HG02840 (cell line): Measurements from ENCODE around the gene LASP1.

Source experiments
- ATAC-seq: cut with Tn5 transposase; IDR thresholded peaks from one replicate; pipeline ENCODE4 v1.9.1; 2021; ENCODE audit warnings: mild to moderate bottlenecking, moderate library complexity, moderate number of reproducible peaks; ENCODE audit not compliant: unreplicated experiment, low FRiP score

LASP1 gene

DNA sequence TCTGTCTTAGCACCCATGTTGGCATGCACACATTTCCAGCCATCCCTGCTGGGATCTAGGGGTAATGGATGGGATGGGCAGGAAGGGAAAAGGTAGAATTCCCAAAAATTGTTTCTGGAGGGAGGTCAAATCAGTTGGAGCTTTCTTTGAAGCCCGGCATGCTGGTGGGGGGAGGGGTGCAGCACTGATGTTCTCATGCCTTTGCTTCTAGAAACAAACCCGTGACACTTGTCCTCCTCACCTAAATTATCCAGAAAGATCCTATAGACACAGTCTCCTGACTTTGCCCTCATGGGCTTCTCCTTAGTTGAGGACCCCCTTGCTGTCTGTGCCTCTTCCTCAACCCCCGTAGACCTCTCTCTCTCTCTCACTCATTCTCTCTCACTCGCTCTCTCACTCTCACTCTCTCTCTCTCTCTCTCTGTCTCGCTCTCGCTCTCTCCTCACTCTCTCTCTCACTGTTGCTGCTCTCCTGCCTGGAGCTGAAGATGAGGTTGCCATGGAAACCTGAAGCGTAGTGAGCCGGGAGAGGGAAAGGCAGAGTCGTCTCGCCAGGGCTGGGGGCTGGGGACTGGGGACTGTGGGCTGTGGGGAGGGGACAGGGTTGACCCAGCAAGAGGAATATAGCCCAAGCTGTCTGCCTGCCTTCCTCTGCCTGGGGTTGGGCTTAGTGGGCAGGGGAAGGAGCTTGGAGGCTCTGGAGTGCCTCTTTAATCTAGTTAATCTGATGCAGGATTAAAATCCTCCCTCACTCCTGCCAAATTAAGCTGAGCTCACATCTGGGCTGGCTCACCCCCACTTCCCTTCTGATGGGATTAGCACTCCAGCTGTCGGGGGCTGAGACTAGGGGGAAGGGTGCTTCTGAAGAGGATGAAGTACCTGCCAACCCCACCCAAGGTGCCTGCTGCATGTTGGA, 16.1 kb downstream of the LASP1 start:
- no peak for ATAC-seq

DNA sequence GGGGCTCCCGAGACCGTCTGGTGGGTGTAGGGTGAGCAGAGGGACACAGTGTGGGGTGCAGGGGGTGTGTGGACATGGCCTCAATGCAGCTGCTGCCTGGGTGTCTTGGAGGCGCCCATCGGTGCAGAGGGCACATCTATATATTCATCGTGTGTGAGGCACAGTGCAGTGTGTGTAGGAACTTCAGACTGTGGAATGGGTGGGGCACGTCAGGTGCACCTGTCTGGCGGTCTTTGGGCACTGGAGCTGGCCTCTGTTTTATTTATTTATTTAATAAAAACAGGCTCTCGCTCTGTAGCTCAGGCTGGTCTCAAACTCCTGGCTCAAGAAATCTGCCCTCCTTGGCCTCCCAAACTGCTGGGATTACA, 16.8 kb downstream of the LASP1 start:
- ATAC-seq: no peak

DNA sequence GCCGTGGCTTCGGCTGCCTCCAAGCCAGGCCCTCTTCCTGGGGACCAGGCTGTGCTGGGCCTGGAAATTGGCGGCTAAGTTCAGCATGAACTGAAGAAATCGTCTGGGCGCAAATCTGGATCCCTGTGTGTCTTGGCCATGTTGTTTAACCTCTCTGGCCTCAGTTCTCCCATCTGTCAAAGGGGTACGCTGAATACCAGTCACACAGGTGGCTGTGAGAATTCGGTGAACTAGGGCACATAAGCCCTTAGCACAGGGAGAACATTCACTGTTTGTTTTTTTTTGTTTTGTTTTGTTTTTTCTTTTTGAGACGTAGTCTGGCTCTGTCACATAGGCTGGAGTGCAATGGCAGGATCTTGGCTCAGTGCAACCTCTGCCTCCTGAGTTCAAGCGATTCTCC, 19.0 kb downstream of the LASP1 start:
- no peak for ATAC-seq

DNA sequence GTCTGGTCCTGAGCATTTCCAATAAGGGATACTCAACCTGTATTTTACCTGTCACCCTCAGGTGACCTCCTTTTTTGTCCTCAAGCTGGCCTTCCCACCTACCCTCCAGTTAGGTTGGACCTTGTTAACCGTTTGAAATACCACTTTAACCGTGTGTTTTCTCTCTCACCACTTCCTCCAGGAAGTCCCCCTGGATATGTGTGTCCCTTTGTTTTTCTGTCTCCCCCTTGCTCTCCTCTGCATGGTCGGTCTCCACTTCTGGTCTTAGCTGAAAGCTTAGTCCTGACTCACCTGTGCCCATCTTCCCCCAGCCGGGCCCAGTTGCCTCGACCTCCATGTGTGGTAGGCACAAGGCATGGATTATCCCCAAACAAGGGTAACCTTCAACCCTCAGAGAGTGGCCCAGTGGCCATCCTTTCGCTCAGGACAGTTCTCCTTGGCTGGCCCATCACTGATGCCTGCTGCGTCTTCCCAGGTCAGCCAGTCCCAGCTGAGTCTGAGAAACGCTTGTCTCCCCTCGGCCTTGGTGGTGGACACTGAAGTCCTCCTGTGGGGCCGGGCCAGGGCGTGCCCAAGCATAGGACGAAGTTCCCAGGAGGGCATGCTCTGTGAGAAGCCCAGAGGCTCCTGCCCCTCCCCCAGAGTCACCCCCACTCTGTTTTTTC, 20.0 kb downstream of the LASP1 start:
- no peak for ATAC-seq

DNA sequence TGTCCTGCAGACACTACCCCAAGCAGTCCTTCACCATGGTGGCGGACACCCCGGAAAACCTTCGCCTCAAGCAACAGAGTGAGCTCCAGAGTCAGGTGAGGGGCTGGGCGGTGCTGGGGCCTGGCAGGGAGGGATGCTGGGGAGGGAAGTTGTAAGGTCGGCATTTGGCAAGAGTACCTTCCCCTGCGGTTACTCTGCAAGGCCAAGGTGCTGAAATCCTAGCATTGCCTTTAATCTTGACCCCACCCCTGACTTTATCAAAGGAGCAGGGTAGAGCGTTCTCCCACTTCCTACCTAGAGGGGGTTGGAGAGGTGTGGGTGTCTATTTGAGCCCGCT, 20.5 kb downstream of the LASP1 start:
- ATAC-seq: no peak

DNA sequence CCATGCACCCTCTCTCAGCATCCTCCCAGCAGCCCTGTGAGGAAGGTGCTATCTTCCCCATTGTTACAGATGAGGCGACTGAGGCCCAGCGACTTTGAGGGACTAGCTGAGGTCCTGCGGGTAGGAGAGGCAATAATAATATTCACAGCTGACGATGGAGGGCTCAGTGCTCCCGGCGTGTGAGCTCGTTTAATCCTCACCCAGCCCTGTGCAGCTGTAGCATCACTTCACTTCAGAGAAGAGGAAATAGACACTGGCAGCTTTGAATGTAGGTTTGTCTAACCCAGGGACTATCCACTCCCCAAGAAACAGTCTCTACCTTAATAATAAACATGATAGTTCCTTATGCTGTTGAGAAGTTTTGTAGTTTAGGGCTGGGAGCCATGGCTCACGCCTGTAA, 21.6 kb downstream of the LASP1 start:
- no peak for ATAC-seq

DNA sequence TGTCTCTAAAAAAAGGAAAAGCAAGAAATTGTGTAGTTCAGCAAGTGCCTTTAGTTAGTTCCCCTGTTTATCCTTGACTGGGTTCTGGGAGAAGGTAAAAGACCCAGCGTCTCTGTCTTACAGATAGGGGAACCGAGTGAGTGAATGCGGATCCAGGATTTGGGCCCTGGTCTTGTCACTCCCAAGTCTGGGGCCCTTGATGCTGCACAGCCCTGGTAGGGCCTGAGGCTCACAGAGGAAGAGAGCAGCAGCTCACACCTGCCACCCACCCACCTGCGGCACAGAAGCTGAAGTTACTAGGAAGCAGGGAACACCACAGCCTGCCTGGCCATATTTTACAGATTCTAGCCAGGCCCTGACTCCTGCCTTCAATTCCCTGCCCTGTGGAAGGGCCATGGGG, 22.2 kb downstream of the LASP1 start:
- ATAC-seq: no peak

DNA sequence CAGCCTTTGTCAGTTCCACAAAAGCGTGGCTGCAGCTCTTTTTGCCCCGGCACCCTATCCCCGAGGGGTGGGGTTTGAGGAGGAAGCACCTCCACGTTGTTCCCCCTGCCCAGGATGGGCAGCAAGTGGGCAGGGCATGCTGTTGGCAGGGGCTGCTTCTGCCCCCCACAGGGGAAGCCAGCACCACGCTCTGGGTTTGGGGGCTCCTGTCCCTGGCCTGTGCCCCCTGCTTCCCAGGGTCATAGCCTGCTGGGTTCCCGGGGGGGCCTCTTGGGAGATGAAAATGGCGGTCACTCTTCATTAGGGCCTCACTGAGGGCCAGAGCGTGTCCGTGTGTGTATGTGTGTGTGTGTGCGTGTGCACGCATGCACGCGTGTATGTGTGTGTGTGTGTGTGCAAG, 22.8 kb downstream of the LASP1 start:
- ATAC-seq: no peak

DNA sequence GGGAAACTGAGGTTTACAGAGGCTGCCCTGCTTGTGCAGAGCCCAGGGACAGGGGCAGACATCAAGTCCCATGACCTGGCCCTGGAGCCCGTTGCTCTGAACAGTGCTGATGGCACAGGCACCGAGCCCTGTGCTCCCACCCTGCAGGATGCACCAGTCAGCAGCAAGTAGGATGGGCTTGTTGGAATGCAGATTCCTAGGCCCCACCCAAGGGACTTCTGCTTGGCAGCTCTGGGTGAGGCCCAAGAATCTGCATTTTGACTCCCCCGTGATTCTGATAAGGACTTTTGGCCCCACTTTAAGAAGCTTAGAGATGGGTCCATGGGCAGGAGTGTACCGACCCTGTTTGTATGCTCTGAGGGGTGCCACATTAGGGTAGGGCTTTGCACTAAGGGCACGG, 23.3 kb downstream of the LASP1 start:
- ATAC-seq: no peak

DNA sequence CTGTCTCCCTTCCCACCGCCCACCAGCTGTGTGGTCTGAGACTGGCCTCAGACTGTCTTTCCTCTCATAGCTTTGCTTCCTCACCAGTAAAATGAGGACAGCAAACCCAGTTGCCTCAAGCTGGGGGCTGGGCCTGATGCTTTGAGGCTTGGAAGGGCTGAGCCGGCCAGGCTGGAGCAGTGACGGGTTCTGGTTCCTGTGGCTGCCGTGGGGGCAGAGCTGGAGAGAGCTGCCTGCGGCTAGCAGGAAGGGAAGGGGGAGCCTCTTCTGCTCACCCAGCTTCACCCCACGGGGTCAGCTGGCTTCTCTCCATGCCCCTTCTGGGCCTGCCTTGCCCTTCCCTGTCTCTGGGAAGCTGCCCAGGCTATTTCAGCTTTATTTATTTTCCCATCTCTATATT, 23.7 kb downstream of the LASP1 start:
- no peak for ATAC-seq

DNA sequence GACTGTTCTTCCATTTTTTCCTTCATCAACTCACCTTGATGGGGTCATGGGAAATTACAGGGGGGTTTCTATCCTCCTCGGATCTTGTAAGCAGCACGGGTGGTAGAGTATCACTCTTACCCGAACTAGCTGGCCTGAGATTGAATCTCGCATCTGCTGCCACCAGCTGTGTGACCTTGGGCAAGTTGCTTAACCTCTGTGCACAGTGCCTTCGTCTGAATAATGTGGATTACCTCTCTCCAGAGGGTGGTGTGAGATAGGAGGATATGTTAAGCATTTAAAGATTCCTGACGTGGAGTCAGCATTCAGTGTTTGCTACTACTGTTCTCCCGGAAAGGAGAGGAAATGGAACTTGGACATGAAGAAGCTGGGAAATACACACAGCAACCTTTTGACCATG, 24.4 kb downstream of the LASP1 start:
- no peak for ATAC-seq

DNA sequence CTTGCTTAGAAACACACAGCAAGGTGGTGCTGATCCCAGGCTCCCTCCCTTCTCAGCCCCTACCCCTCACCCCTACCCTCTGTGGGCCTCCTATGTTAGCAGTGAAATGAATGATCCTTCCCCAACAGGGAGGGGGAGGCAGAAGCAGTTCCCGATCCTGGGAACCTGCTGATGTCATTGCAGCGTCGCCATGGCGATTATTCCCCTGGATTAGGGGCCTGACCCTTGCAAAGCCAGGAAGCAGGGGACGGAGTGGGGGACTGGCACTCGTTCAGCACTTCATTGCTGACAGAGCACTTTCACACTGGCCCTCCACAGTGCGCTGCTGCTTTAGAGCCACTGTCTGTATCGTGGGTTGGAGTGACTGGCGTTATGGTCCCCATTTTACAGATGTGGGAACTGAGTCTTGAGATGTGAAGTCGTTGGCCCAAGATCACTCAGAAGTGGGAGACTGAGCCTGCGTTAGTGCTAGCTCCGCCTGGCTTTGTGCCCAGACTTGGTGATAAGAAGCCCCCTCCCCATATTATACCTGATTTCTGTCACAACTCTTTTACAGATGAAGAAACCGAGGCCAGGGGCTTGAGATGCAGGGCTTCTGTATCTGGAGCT, 26.6 kb downstream of the LASP1 start:
- no peak for ATAC-seq

DNA sequence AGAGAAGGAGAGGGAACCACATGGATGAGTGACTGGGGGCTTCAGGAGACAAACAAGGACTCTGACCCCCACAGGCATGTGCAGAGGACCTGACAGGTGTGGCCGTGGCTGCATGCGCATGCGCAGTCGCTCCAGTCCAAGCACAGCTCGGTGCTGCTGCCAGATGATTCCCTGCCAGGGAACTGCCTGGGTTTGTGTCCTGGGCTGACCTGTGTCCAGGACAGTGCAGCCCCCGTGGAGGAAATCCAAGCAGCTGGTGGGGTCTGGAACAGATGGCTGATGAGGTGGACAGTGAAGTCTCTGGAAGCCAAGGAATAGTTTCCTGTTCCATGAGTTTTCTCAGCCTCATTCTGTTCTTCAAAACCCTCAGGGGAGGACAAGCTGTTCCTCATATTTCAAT, 27.3 kb downstream of the LASP1 start:
- no peak for ATAC-seq

DNA sequence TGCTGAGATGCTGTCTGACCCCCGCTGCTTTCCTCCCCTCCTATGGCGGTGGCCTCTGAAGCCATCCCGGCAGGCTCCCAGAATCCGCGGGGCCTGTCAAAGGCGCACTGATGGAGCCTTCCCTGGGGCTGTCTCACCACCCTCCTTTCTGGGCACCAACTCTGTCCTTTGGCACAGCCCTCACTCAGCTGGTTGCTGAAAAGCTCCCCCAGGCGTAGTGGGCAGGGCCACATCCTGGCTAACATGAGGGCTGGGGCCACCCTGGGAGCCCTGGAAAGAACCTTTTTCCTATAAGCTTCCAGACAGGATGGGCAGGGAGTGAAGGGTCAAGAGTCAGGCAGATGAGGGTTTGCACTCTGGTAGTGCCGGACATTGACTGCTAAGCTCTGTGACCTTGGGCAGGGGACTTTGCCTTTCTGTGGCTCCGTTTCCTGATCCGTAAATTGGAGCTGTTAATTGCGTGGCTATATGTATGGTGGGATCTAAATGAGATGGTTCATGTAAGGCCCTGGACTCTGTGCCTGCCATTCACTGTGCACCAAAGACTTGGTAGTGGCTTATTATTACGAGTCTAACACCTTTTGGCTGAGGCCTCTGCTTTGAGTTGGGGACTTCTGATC, 27.9 kb downstream of the LASP1 start:
- ATAC-seq: no peak

DNA sequence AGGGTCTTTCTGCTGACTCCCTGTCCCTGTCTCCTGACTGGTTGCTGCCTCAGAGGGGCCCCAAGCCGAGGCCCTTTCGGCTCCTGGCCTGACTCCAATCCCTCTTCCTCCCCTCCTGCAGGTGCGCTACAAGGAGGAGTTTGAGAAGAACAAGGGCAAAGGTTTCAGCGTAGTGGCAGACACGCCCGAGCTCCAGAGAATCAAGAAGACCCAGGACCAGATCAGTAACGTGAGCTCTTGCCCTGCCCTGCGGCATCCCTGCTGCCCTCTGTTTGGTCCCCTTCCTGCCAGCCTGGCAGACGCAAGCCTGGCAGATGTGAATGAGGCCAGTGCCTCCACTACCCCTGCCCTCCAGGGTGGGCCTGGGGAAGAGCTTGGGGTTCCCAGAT, 28.4 kb downstream of the LASP1 start:
- peak; percentile 20 for ATAC-seq

DNA sequence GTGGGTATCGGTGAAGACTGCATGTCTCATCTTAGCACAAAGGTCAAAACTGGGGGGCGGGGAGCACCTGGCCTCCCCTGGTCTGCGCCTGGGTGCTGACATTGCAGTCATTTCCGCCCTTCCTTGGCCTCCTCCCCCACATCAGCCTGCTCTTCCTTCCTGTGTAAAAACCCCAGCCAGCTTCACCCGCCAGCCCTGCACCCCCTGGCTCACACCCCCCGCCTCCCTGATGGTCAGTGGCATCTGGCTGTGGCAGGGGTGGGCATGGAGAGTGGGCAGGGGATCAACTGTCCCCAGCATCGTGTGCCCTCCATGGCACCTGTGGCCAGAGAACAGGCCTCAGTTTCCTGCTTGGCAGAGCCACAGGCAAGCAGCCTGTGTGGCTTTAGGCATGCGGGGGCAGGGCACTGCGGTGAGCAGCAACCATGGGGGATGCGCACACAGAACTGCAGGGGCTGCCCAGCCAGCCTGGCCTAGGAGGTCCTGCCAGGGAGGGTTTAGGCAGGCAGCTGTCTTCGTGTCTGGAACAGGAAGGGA, 29.0 kb downstream of the LASP1 start:
- peak; percentile 73 for ATAC-seq

DNA sequence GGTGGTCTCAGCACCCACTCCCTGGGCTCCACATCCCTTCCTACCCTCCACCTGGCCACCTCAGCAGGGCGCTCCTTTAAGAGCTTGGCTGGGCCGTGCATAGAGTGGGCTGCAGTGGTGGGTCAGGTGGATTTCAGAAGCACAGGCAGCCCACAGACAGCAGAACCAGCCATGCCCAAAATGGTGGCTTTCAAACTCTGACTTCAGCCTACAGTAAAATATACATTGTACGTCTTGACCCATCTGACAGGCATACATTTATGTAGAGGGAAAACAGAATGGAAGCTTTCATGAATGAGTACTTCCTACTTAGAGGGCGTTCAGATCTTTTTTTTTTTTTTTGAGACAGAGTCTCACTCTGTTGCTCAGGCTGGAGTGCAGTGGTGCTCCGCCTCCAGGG, 29.6 kb downstream of the LASP1 start:
- no peak for ATAC-seq

DNA sequence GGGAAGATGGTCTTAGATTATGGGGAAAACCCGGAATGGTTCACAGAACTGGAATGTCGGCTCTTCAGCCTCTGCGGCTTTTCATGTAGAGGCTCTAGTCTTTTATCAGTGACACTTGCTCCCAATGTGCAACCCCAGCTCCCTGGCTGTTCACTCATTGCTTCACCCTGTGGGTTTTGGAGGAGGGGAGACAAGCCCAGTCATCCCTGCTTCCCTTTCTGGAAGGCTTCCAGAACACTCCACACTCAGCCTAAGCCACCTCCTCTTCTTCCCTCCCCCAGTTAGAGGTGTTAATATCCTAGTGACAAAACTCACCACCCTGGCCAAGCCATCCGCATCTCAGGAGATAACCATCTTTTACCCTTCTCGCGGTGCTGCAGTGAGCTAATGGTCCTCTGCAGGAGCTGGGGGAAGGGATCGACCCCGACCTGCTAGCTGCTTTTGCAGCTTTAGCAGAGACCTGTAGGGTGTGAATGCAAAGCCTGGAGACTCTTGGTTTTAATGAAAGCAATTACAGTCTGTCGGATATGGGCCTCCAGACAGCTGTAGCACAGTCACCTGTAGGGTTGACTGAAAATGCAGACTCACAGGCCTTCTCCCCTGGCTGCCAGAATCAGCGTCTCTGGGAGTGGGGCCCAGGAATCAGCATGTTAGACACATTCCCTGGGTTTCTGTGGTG, 31.3 kb downstream of the LASP1 start:
- ATAC-seq: no peak

DNA sequence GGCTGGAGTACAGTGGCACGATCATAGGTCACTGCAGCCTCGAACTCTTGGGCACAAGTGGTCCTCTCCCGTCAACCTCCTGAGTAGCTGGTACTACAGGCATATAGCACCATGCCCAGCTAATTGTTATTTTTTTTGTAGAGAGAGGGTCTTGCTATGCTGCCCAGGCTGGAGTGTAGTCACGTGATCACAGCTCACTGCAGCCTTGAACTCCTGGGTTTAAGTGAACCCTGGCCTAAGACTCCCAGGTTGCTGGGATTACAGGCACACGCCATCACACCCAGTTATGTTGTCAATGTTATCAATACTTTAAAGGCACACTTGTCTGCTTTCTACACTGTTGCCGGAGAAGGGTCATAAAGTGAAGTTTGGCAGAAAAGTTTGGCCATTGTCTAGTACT, 33.5 kb downstream of the LASP1 start:
- ATAC-seq: no peak

DNA sequence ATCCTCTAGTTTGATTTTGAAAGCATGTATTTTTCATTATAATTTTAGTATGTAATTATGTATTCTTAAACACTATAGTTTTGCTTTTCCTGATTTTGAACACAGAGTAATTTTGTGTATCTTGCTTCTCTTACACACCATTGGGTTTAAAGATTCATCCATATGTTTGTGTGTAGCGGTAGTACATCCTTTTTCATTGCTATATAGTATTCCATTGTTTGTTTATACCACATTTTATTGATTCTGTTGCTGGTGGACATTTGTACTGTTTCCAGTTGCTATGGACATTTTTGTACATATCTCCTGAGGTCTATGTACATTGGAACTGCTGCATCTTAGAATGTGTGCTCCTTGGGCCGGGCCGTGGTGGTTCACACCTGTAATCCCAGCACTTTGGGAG, 35.0 kb downstream of the LASP1 start:
- no peak for ATAC-seq

DNA sequence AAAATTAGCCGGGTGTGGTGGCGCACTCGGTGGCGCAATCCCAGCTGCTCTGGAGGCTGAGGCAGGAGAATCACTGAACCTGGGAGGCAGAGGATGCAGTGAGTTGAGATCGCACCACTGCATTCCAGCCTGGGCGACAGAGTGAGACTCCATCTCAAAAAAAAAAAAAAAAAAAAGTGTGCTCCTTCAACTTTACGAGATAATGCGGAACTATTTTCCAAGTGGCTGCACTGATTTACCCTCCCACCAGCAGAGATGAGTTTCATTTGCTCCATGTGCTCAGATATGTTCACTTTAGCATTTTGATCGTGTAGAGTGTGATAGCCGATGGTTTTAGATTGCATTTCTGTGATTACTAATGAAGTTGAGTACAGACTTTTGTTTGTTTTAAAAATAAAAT, 35.5 kb downstream of the LASP1 start:
- no peak for ATAC-seq
